Measurements from ENCODE around the gene SLC39A7. TPM values are rescaled to one million over a fixed set of nuclear protein-coding genes. Genes with fewer than 3 reads are reported as not detected.

The SLC39A7 gene, protein sequence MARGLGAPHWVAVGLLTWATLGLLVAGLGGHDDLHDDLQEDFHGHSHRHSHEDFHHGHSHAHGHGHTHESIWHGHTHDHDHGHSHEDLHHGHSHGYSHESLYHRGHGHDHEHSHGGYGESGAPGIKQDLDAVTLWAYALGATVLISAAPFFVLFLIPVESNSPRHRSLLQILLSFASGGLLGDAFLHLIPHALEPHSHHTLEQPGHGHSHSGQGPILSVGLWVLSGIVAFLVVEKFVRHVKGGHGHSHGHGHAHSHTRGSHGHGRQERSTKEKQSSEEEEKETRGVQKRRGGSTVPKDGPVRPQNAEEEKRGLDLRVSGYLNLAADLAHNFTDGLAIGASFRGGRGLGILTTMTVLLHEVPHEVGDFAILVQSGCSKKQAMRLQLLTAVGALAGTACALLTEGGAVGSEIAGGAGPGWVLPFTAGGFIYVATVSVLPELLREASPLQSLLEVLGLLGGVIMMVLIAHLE
- 10 to 100 TPM; 19.1 to 44.0 (median 41.3) TPM for total RNA-seq
- total RNA-seq (2013): 21.5 TPM
- total RNA-seq: 22.2 to 98.3 (median 47.3) reads per million in 29 experiments

DNA sequence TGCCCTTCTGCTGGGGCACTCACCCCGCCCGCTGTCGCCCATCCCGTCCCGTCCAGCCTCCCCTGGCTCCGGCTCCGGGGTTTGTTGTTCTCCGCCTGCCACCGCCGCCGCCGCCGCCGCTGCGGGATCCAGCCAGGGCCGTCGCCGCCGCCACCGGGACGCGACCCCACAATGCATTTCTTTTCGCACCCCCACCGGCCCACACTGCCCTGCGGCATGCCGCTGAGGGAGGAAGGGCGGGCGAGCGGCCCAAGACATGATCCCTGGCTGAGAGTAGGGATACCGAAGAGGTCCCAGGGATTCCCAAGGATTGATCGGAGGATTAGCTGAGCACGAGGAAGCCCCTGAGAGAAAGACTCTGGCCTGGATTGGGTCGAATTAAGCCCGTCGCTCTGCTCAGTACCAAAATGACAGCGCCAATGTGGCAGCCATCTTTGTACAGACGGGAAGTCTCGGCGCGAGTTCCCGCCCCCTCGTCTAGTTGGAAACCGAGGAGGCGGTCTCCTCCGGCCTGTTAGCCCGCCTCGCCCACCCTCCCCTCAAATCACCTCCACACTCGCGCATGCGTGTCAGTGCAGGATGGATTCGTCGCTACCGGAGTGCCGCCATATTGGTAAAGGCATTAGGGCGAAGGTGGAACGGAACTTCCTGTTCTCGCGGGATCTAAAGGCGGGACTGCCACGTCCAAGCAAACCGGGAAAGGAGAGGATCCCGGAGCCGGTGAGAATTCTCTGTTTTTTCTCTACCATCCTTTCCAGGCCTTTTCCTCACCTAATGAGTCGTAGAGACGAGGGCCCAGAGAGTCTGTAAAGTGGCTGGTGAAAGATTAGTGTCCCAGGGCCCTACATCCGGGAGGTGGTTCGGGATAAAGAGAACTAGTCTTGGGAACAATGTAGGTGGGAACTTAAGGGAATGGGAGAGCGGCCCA, at the start of gene SLC39A7, which contains the start of gene RXRB:
TSS of gene SLC39A7 (plus strand) at position 649 of the 928 bp plus-strand sequence. CDS start 379 bp downstream, outside the sequence.
TSS of gene RXRB (minus strand) at position 447 of the 928 bp plus-strand sequence. CDS start at position 258, 189 bp downstream.
- Histone ChIP-seq H3K27ac (ENCODE audit: low read length) (peak within 1 kb of the TSS; percentile 97), H3K27me3 (replicated peaks in 1 of 2; ENCODE audit: control insufficient read depth in 2 of 2, extremely low read depth in 1 of 2, insufficient read depth in 2 of 2, low read length in 1 of 2) (no peaks in the 10 kb centered on the region), H3K4me1 (ENCODE audit: control insufficient read depth in 1 of 2, extremely low read depth in 1 of 2, insufficient read depth in 2 of 2, low read length in 2 of 2) (peaks cover 20 to 61% of the 10 kb centered on the region in 2 experiments), H3K4me3 (ENCODE audit: control insufficient read depth in 1 of 2, extremely low read depth in 1 of 2, low read length in 1 of 2) (peak within 1 kb of the TSS; percentile 94 to 97), H3K36me3 (ENCODE audit: control insufficient read depth in 2 of 2, extremely low read depth in 1 of 2, insufficient read depth in 1 of 2, low read length in 1 of 2) (peaks cover 0 to 44% of the 10 kb centered on the region in 2 donors), H3K9me3 (no peaks in the 10 kb centered on the region)
- H3K4me3 Mint-ChIP-seq: peak within 1 kb of the TSS; percentile 97 to 100 (median 99)
- DNase-seq (peak; percentile 95 to 100 (median 99)), ATAC-seq (replicated peaks in 1 of 4) (peak; percentile 77 to 80 (median 80))
- H3K27ac Mint-ChIP-seq: peak within 1 kb of the TSS; percentile 99 to 100
- peaks cover 40% of the 10 kb centered on the region for H3K36me3 Mint-ChIP-seq
- H3K4me1 Mint-ChIP-seq: peaks cover 71 to 75% (median 74%) of the 10 kb centered on the region in 3 donors
- ChIA-PET POLR2A (interaction anchor here in 1 of 2 donors (0.7 kb wide), 1 partner anchor 17 kb away, joined by 9 read pairs; no protein-coding TSS in a partner anchor), CTCF (interaction anchor here in 1 of 2 donors (0.7 kb wide), 1 partner anchor 97 kb away, joined by 6 read pairs; no protein-coding TSS in a partner anchor)
- H3K9me3 Mint-ChIP-seq: no peaks in the 10 kb centered on the region
- H3K27me3 Mint-ChIP-seq: no peaks in the 10 kb centered on the region
- WGBS (ENCODE audit: insufficient coverage): 0% methylated on average over 51 of the region's 68 CpGs

DNA sequence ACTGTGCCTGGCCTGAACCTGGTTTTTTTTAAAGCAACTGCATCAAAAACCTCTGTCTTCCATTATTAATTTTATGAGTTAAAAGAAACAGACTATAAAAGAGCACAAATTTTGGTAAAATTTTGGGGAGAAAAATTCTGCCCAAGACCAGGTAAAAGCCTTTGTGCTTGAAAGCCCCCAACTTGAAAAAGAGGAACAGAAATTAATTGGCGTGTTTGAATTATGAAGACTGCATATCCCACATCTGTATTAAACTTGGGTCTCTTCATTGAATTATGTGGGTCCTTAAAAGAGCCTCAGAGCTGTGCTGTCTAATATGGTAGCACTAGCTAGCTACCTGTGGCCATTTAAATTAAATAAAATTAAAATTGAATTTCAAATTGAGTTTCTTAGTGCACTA, 49.6 kb upstream of the SLC39A7 start:
- peaks cover 4 to 11% (median 8%) of the 10 kb centered on the region in 3 donors for H3K9me3 Mint-ChIP-seq
- no peak overlapping the region for H3K4me3 Mint-ChIP-seq
- DNase-seq: no peak
- POLR2A ChIA-PET: interaction anchor here in 1 of 2 donors (0.9 kb wide), 1 partner anchor 179 kb away, joined by 5 read pairs; no protein-coding TSS in a partner anchor
- H3K4me1 Mint-ChIP-seq: peaks cover 0 to 1% (median 0%) of the 10 kb centered on the region in 3 donors
- ATAC-seq (replicated peaks in 1 of 4): no peak
- peaks cover 0 to 21% of the 10 kb centered on the region in 2 experiments for H3K27me3 ChIP-seq (replicated peaks in 1 of 2; ENCODE audit: control insufficient read depth in 2 of 2, extremely low read depth in 1 of 2, insufficient read depth in 2 of 2, low read length in 1 of 2)
- no CpG with 5 or more reads among the region's 1 CpG for WGBS (ENCODE audit: insufficient coverage)
- no peak overlapping the region for H3K4me3 ChIP-seq (ENCODE audit: control insufficient read depth in 1 of 2, extremely low read depth in 1 of 2, low read length in 1 of 2)
- peaks cover 16 to 18% of the 10 kb centered on the region in 2 donors for H3K27me3 Mint-ChIP-seq
- H3K9me3 ChIP-seq: no peaks in the 10 kb centered on the region
- CTCF ChIA-PET: interaction anchor here in 1 of 2 donors (0.7 kb wide), 1 partner anchor 107 kb away, joined by 3 read pairs; no protein-coding TSS in a partner anchor
- no peak overlapping the region for H3K27ac ChIP-seq (ENCODE audit: low read length)
- H3K27ac Mint-ChIP-seq: no peak overlapping the region
- no peaks in the 10 kb centered on the region for H3K4me1 ChIP-seq (ENCODE audit: control insufficient read depth in 1 of 2, extremely low read depth in 1 of 2, insufficient read depth in 2 of 2, low read length in 2 of 2)
- no peaks in the 10 kb centered on the region for H3K36me3 ChIP-seq (ENCODE audit: control insufficient read depth in 2 of 2, extremely low read depth in 1 of 2, insufficient read depth in 1 of 2, low read length in 1 of 2)
- no peaks in the 10 kb centered on the region for H3K36me3 Mint-ChIP-seq

DNA sequence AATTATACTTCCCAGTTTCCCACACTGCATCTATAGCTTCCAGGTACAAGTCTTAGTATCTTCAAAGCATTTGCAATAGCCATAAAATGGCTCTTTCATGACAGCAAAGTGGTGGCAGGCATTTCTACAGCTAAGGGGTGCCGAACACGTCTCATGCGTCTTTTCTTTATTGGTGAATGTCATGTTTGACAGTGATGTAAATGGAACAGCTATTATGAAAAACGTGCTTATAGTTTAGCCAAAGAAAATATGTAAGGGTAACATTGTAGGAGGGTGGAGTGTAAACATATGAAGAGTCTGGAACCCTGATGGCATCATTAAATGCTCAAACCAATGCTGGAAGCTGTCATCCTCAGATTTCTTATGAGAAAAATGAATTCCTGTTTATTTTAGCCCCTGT, 46.3 kb upstream of the SLC39A7 start:
- ChIA-PET CTCF (interaction anchor here in 1 of 2 donors (0.8 kb wide), 1 partner anchor 28 kb away, joined by 3 read pairs; no protein-coding TSS in a partner anchor), POLR2A (no interaction called here)
- Mint-ChIP-seq H3K27ac (no peak overlapping the region), H3K4me1 (no peaks in the 10 kb centered on the region), H3K4me3 (no peak overlapping the region), H3K36me3 (no peaks in the 10 kb centered on the region), H3K27me3 (peaks cover 16 to 17% of the 10 kb centered on the region in 2 donors), H3K9me3 (peaks cover 4 to 11% (median 8%) of the 10 kb centered on the region in 3 donors)
- H3K4me3 ChIP-seq (ENCODE audit: control insufficient read depth in 1 of 2, extremely low read depth in 1 of 2, low read length in 1 of 2): no peak overlapping the region
- ATAC-seq (replicated peaks in 1 of 4): no peak
- H3K4me1 ChIP-seq (ENCODE audit: control insufficient read depth in 1 of 2, extremely low read depth in 1 of 2, insufficient read depth in 2 of 2, low read length in 2 of 2): no peaks in the 10 kb centered on the region
- H3K27ac ChIP-seq (ENCODE audit: low read length): no peak overlapping the region
- no peak for DNase-seq
- 83% methylated on average over 4 of the region's 4 CpGs for WGBS (ENCODE audit: insufficient coverage)
- no peaks in the 10 kb centered on the region for H3K9me3 ChIP-seq
- peaks cover 0 to 17% of the 10 kb centered on the region in 2 experiments for H3K27me3 ChIP-seq (replicated peaks in 1 of 2; ENCODE audit: control insufficient read depth in 2 of 2, extremely low read depth in 1 of 2, insufficient read depth in 2 of 2, low read length in 1 of 2)
- no peaks in the 10 kb centered on the region for H3K36me3 ChIP-seq (ENCODE audit: control insufficient read depth in 2 of 2, extremely low read depth in 1 of 2, insufficient read depth in 1 of 2, low read length in 1 of 2)

DNA sequence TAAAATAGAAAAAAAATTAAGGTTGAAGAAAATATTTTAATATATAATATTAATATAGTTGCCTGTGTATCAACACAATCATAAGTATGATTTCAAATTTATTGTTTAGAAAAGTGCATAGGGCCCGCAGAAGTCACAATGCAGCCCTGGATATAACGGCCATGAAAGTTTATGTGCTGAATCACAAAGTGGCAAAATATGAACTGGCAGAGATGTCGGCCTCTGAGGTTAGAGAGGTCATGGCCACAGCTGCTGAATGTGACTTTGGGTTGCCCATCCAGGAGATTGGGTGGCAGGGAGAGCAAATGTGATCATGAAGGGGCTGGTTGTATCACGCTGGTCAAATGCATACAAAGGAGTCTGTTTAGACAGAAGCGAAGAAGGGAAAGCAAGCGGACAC, 44.1 kb upstream of the SLC39A7 start:
- Histone ChIP-seq H3K4me1 (ENCODE audit: control insufficient read depth in 1 of 2, extremely low read depth in 1 of 2, insufficient read depth in 2 of 2, low read length in 2 of 2) (peaks cover 0 to 9% of the 10 kb centered on the region in 2 experiments), H3K27me3 (replicated peaks in 1 of 2; ENCODE audit: control insufficient read depth in 2 of 2, extremely low read depth in 1 of 2, insufficient read depth in 2 of 2, low read length in 1 of 2) (peaks cover 0 to 35% of the 10 kb centered on the region in 2 experiments), H3K9me3 (no peaks in the 10 kb centered on the region), H3K36me3 (ENCODE audit: control insufficient read depth in 2 of 2, extremely low read depth in 1 of 2, insufficient read depth in 1 of 2, low read length in 1 of 2) (no peaks in the 10 kb centered on the region), H3K27ac (ENCODE audit: low read length) (no peak overlapping the region), H3K4me3 (ENCODE audit: control insufficient read depth in 1 of 2, extremely low read depth in 1 of 2, low read length in 1 of 2) (no peak overlapping the region)
- Mint-ChIP-seq H3K27me3 (peaks cover 10 to 13% of the 10 kb centered on the region in 2 donors), H3K9me3 (peaks cover 4 to 11% (median 8%) of the 10 kb centered on the region in 3 donors), H3K4me1 (peaks cover 6 to 7% (median 6%) of the 10 kb centered on the region in 3 donors), H3K4me3 (no peak overlapping the region), H3K36me3 (no peaks in the 10 kb centered on the region), H3K27ac (no peak overlapping the region)
- 90% methylated on average over 6 of the region's 6 CpGs for WGBS (ENCODE audit: insufficient coverage)
- no peak for DNase-seq
- ATAC-seq (replicated peaks in 1 of 4): no peak
- ChIA-PET POLR2A (no interaction called here), CTCF (no interaction called here)

DNA sequence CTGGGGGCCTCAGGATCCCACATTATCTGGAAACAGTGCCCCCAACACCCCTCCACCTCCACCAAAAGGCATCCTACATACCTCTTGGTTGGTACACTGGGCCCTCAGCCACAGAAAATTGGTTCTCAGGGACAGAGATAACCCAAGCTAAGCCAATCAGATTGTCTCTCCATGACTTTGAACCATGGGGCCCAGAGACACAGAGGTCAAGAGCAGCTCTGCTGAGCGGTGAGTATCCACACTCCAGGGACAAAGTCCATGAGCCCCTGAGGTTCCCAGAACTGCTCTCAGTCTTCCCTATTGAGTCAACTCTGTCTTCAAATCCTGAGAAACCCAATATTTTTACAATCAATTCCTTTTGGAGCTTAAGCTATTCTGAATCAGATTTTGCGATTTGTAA, 43.7 kb upstream of the SLC39A7 start:
- Histone ChIP-seq H3K36me3 (ENCODE audit: control insufficient read depth in 2 of 2, extremely low read depth in 1 of 2, insufficient read depth in 1 of 2, low read length in 1 of 2) (no peaks in the 10 kb centered on the region), H3K27ac (ENCODE audit: low read length) (no peak overlapping the region), H3K4me3 (ENCODE audit: control insufficient read depth in 1 of 2, extremely low read depth in 1 of 2, low read length in 1 of 2) (no peak overlapping the region), H3K9me3 (no peaks in the 10 kb centered on the region), H3K27me3 (replicated peaks in 1 of 2; ENCODE audit: control insufficient read depth in 2 of 2, extremely low read depth in 1 of 2, insufficient read depth in 2 of 2, low read length in 1 of 2) (peaks cover 0 to 39% of the 10 kb centered on the region in 2 experiments), H3K4me1 (ENCODE audit: control insufficient read depth in 1 of 2, extremely low read depth in 1 of 2, insufficient read depth in 2 of 2, low read length in 2 of 2) (peaks cover 0 to 13% of the 10 kb centered on the region in 2 experiments)
- Mint-ChIP-seq H3K27me3 (peaks cover 10% of the 10 kb centered on the region in 2 donors), H3K4me3 (no peak overlapping the region), H3K36me3 (no peaks in the 10 kb centered on the region), H3K9me3 (peaks cover under 1 to 8% (median 5%) of the 10 kb centered on the region in 3 donors), H3K4me1 (peaks cover 9 to 11% (median 10%) of the 10 kb centered on the region in 3 donors), H3K27ac (no peak overlapping the region)
- POLR2A ChIA-PET: no interaction called here
- ATAC-seq (replicated peaks in 1 of 4) (no peak), DNase-seq (no peak)
- WGBS (ENCODE audit: insufficient coverage): 100% methylated on average over 1 of the region's 2 CpGs
- CTCF ChIA-PET: no interaction called here
